GM19240 (cell line): ENCODE measurements around the gene SLC6A14.

Source experiments
- DNase-seq: peaks from one replicate; pipeline ENCODE4 v3.0.0; 2011; ENCODE audit warnings: low spot score; ENCODE audit not compliant: insufficient read length

The SLC6A14 gene

GRCh38 chrX:116436358-116436816, at the start of gene SLC6A14:
Gene SLC6A14, plus strand, starts transcription at chrX:116436606. Its CDS starts 104 bp downstream, at chrX:116436710.
- DNase-seq, result no peak

GRCh38 chrX:116395752-116396151, 40.7 kb upstream of the SLC6A14 start:
- no peak for DNase-seq

- DNase-seq, result no peak
Observed at GRCh38 chrX:116399681-116400080, 36.7 kb upstream of the SLC6A14 start.

GRCh38 chrX:116409219-116409618, 27.2 kb upstream of the SLC6A14 start:
- DNase-seq, result no peak

GRCh38 chrX:116413273-116413672, 23.1 kb upstream of the SLC6A14 start:
- DNase-seq, result no peak

GRCh38 chrX:116417214-116417613, 19.2 kb upstream of the SLC6A14 start:
- no peak for DNase-seq

- DNase-seq, result no peak
Observed at GRCh38 chrX:116417968-116418367, 18.4 kb upstream of the SLC6A14 start.

GRCh38 chrX:116427978-116428377, 8.4 kb upstream of the SLC6A14 start:
- DNase-seq, result no peak

GRCh38 chrX:116435597-116435996, 809 bp upstream of the SLC6A14 start:
- no peak for DNase-seq

- no peak for DNase-seq
Observed at GRCh38 chrX:116449156-116449555, 12.8 kb downstream of the SLC6A14 start.

GRCh38 chrX:116462822-116463221, 26.4 kb downstream of the SLC6A14 start, which contains the start of gene CT83:
Gene CT83, minus strand, starts transcription at chrX:116462976. Its CDS starts 120 bp downstream, at chrX:116462856.
- DNase-seq, result no peak

GRCh38 chrX:116480059-116480458, 43.7 kb downstream of the SLC6A14 start:
- DNase-seq, result no peak

GRCh38 chrX:116490104-116490503, 53.7 kb downstream of the SLC6A14 start:
- DNase-seq, result no peak

GRCh38 chrX:116493271-116493670, 56.9 kb downstream of the SLC6A14 start:
- DNase-seq, result no peak

GRCh38 chrX:116499780-116500179, 63.4 kb downstream of the SLC6A14 start:
- DNase-seq, result no peak
